Naive thymus-derived CD4-positive, alpha-beta T cell (primary cell): ENCODE data around the gene CDYL. TPM values are rescaled to one million over a fixed set of nuclear protein-coding genes. Genes with fewer than 3 reads are reported as not detected.

Experiments
- ATAC-seq: fragments of 150-1000 bp; cut with Tn5 transposase; 2 replicates; pipeline ENCODE4 v1.10.0; 2021; ENCODE audit warnings: mild to moderate bottlenecking, moderate library complexity
- CTCF ChIA-PET: fragments of 350-600 bp; sonication (Branson Sonifier 250); formaldehyde crosslinking; loops from one replicate; lab custom pipeline; 2021; ENCODE audit warnings: antibody characterized with exemption; lab: Charles Lee
- POLR2A ChIA-PET: fragments of 350-600 bp; sonication (Branson Sonifier 250); formaldehyde crosslinking; loops from one replicate; lab custom pipeline; 2021; ENCODE audit warnings: antibody characterized with exemption, inconsistent platforms; lab: Charles Lee
- DNase-seq, 9 donors: peaks; one replicate each; pipeline versions ENCODE4 v3.0.0 to v3.0.0-alpha.2; 2020 to 2022; ENCODE audit warnings: mixed read lengths in 1 of 9
- H3K27ac ChIP-seq: one replicate; pipeline ENCODE4 v1.7.0; 2013; ENCODE audit warnings: mild to moderate bottlenecking, low read depth, low read length, moderate library complexity
- H3K27me3 ChIP-seq, 2 donors: one replicate each; pipeline ENCODE4 v1.7.0; 2013; ENCODE audit warnings: low read length in 2 of 2, mild to moderate bottlenecking in 2 of 2, moderate library complexity in 2 of 2; ENCODE audit not compliant: control insufficient read depth in 2 of 2, insufficient read depth in 2 of 2
- H3K36me3 ChIP-seq, 3 experiments: 1 replicate in 2 of 3; 2 replicates in 1 of 3; pipeline ENCODE4 v1.7.0; 2013; ENCODE audit warnings: low read length in 3 of 3, mild to moderate bottlenecking in 3 of 3, moderate library complexity in 1 of 3; ENCODE audit not compliant: insufficient read depth in 3 of 3, control insufficient read depth in 2 of 3
- H3K4me1 ChIP-seq, 2 donors: one replicate each; pipeline ENCODE4 v1.7.0; 2013; ENCODE audit warnings: low read length in 2 of 2, mild to moderate bottlenecking in 2 of 2, moderate library complexity in 1 of 2; ENCODE audit not compliant: control insufficient read depth in 2 of 2, insufficient read depth in 2 of 2
- H3K4me3 ChIP-seq: 2 replicates; pipeline ENCODE4 v1.7.0; 2013; ENCODE audit warnings: mild to moderate bottlenecking, low read length
- H3K9me3 ChIP-seq, 3 experiments: 1 replicate in 2 of 3; 2 replicates in 1 of 3; pipeline ENCODE4 v1.7.0; 2013; ENCODE audit warnings: low read length in 3 of 3; ENCODE audit not compliant: control insufficient read depth in 2 of 3
- H3K27ac Mint-ChIP-seq, 9 donors: one replicate each; pipeline ENCODE4 v1.8.0; 2020 to 2022; ENCODE audit warnings: mixed read lengths in 9 of 9, mild to moderate bottlenecking in 8 of 9, moderate library complexity in 5 of 9, inconsistent platforms in 2 of 9
- H3K27me3 Mint-ChIP-seq, 5 donors: one replicate each; pipeline ENCODE4 v1.8.0; 2021 to 2022; ENCODE audit warnings: mixed read lengths in 5 of 5, mild to moderate bottlenecking in 1 of 5
- H3K36me3 Mint-ChIP-seq, 5 donors: one replicate each; pipeline ENCODE4 v1.8.0; 2020 to 2022; ENCODE audit warnings: mixed read lengths in 5 of 5, mild to moderate bottlenecking in 3 of 5, inconsistent platforms in 1 of 5
- H3K4me1 Mint-ChIP-seq, 7 donors: one replicate each; pipeline ENCODE4 v1.8.0; 2020 to 2022; ENCODE audit warnings: mixed read lengths in 7 of 7, mild to moderate bottlenecking in 3 of 7, inconsistent platforms in 1 of 7
- H3K4me3 Mint-ChIP-seq, 10 donors: one replicate each; pipeline ENCODE4 v1.8.0; 2020 to 2022; ENCODE audit warnings: mild to moderate bottlenecking in 10 of 10, mixed read lengths in 10 of 10, moderate library complexity in 6 of 10, inconsistent platforms in 2 of 10
- H3K9me3 Mint-ChIP-seq, 11 donors: one replicate each; pipeline ENCODE4 v1.8.0; 2020 to 2022; ENCODE audit warnings: mixed read lengths in 11 of 11, mild to moderate bottlenecking in 4 of 11, inconsistent platforms in 1 of 11, moderate library complexity in 1 of 11
- intact Hi-C, 2 donors: fragments of 100-400 bp; cut with micrococcal nuclease; formaldehyde crosslinking; loops; one replicate each; pipeline ENCODE4 v1.15.1; 2023
- polyA plus RNA-seq, 2 donors: library from polyadenylated mRNA; unstranded; fragments of 300-500 nt; fragmentation: Illumina TruSeq; gene quantifications; one replicate each; pipeline ENCODE4 v1.2.3, GENCODE V29; 2021
- total RNA-seq, 6 experiments: library from RNA in 5 of 6; stranded (reverse) in 5 of 6; gene quantifications; 1 replicate in 5 of 6; 2 replicates in 1 of 6; pipeline ENCODE4 v1.2.3 and lab custom pipeline; 2021 to 2026

CDYL gene
- 10 to 100 TPM; 25.5 to 43.3 (median 35.1) TPM for total RNA-seq
- polyA plus RNA-seq, result 1 to 10 TPM; 3.6 to 4.2 TPM
- 31.9 reads per million, percentile 61 among the genes with 10 or more reads in this experiment for total RNA-seq (lab: John Stamatoyannopoulos, UW)

- peaks cover 0 to 20% (median 4%) of the 10 kb centered on the region in 11 donors for H3K9me3 Mint-ChIP-seq
- DNase-seq (peak; percentile 75 to 94 (median 88)), ATAC-seq (peak; percentile 89)
- peaks cover 0 to 10% of the 10 kb centered on the region in 2 donors for H3K4me1 ChIP-seq
- H3K4me1 Mint-ChIP-seq, result peaks cover 34 to 51% (median 48%) of the 10 kb centered on the region in 7 donors
- H3K27me3 ChIP-seq, result no peaks in the 10 kb centered on the region
- H3K27ac Mint-ChIP-seq, result peak within 1 kb of the TSS; percentile 61 to 94 (median 87)
- peak within 1 kb of the TSS; percentile 58 for H3K4me3 ChIP-seq
- peaks cover 0 to 19% (median 0%) of the 10 kb centered on the region in 5 donors for H3K36me3 Mint-ChIP-seq
- peak within 1 kb of the TSS; percentile 84 to 96 (median 93) for H3K4me3 Mint-ChIP-seq
- ChIA-PET CTCF (no interaction called here), POLR2A (interaction anchor here (0.6 to 1.7 kb wide), 5 partner anchors 10 to 755 kb away, joined by 3 to 5 read pairs (median 4); partner anchors contain the start of gene RPP40)
- H3K27me3 Mint-ChIP-seq, result peaks cover 0 to 38% (median 0%) of the 10 kb centered on the region in 5 donors
- no peaks in the 10 kb centered on the region for H3K36me3 ChIP-seq
- peak within 1 kb of the TSS; percentile 63 for H3K27ac ChIP-seq
- intact Hi-C loops, result loop anchor here (1.0 to 10.0 kb wide), 11 partner anchors 31 to 1771 kb away; partner anchors contain the start of genes ECI2 (in 1 of the 2), FARS2 (in 1 of the 2), LYRM4 (in 1 of the 2) and NRN1 (in 1 of the 2)
- no peaks in the 10 kb centered on the region for H3K9me3 ChIP-seq
Measured at GRCh38 chr6:4776131-4776492, at the start of gene CDYL. Gene CDYL, plus strand, starts transcription at chr6:4776404. Its CDS starts 380 bp downstream, at chr6:4776784.

- Histone ChIP-seq H3K4me3 (no peak overlapping the region), H3K27ac (no peak overlapping the region), H3K36me3 (no peaks in the 10 kb centered on the region), H3K4me1 (no peaks in the 10 kb centered on the region), H3K9me3 (no peaks in the 10 kb centered on the region), H3K27me3 (no peaks in the 10 kb centered on the region)
- H3K27ac Mint-ChIP-seq, result no peak overlapping the region
- no peaks in the 10 kb centered on the region for H3K9me3 Mint-ChIP-seq
- DNase-seq (no peak), ATAC-seq (no peak)
- CTCF ChIA-PET, result no interaction called here
- H3K4me1 Mint-ChIP-seq, result peaks cover 0 to 11% (median 3%) of the 10 kb centered on the region in 7 donors
- H3K4me3 Mint-ChIP-seq, result no peak overlapping the region
- H3K27me3 Mint-ChIP-seq, result peaks cover 4 to 26% (median 17%) of the 10 kb centered on the region in 5 donors
- intact Hi-C loops, result loop anchor here in 1 of 2 donors (1.0 kb wide), 1 partner anchor 210 kb away; no protein-coding TSS in a partner anchor
- POLR2A ChIA-PET, result no interaction called here
- H3K36me3 Mint-ChIP-seq, result no peaks in the 10 kb centered on the region
Measured at GRCh38 chr6:4726645-4727044, 49.6 kb upstream of the CDYL start.

- intact Hi-C loops, result loop anchor here in 1 of 2 donors (1.0 kb wide), 1 partner anchor 209 kb away; no protein-coding TSS in a partner anchor
- Mint-ChIP-seq H3K4me3 (no peak overlapping the region), H3K4me1 (peaks cover 0 to 11% (median 3%) of the 10 kb centered on the region in 7 donors), H3K36me3 (no peaks in the 10 kb centered on the region), H3K27ac (no peak overlapping the region), H3K27me3 (peaks cover 4 to 26% (median 17%) of the 10 kb centered on the region in 5 donors), H3K9me3 (no peaks in the 10 kb centered on the region)
- no peaks in the 10 kb centered on the region for H3K27me3 ChIP-seq
- H3K27ac ChIP-seq, result no peak overlapping the region
- H3K36me3 ChIP-seq, result no peaks in the 10 kb centered on the region
- DNase-seq (no peak), ATAC-seq (no peak)
- no peaks in the 10 kb centered on the region for H3K9me3 ChIP-seq
- no peak overlapping the region for H3K4me3 ChIP-seq
- no peaks in the 10 kb centered on the region for H3K4me1 ChIP-seq
- ChIA-PET POLR2A (no interaction called here), CTCF (no interaction called here)
Measured at GRCh38 chr6:4727217-4727616, 49.0 kb upstream of the CDYL start.

GRCh38 chr6:4727671-4728435, 48.4 kb upstream of the CDYL start:
- Mint-ChIP-seq H3K36me3 (no peaks in the 10 kb centered on the region), H3K27ac (peak overlapping the region in 1 of 9 donors; percentile 17), H3K4me3 (no peak overlapping the region), H3K27me3 (peaks cover 4 to 26% (median 16%) of the 10 kb centered on the region in 5 donors), H3K4me1 (peaks cover 0 to 15% (median 6%) of the 10 kb centered on the region in 7 donors), H3K9me3 (no peaks in the 10 kb centered on the region)
- ATAC-seq, result peak; percentile 42
- no peaks in the 10 kb centered on the region for H3K36me3 ChIP-seq
- H3K4me3 ChIP-seq, result no peak overlapping the region
- no peak overlapping the region for H3K27ac ChIP-seq
- ChIA-PET CTCF (no interaction called here), POLR2A (no interaction called here)
- peak in 1 of 9 donors; percentile 1 for DNase-seq
- intact Hi-C loops, result loop anchor here in 1 of 2 donors (1.0 kb wide), 1 partner anchor 208 kb away; no protein-coding TSS in a partner anchor
- no peaks in the 10 kb centered on the region for H3K4me1 ChIP-seq
- no peaks in the 10 kb centered on the region for H3K27me3 ChIP-seq
- no peaks in the 10 kb centered on the region for H3K9me3 ChIP-seq

- Histone ChIP-seq H3K36me3 (no peaks in the 10 kb centered on the region), H3K4me3 (no peak overlapping the region), H3K9me3 (no peaks in the 10 kb centered on the region), H3K27ac (no peak overlapping the region), H3K4me1 (no peaks in the 10 kb centered on the region), H3K27me3 (no peaks in the 10 kb centered on the region)
- CTCF ChIA-PET, result no interaction called here
- Mint-ChIP-seq H3K27ac (no peak overlapping the region), H3K27me3 (peaks cover 4 to 21% (median 11%) of the 10 kb centered on the region in 5 donors), H3K9me3 (no peaks in the 10 kb centered on the region), H3K4me3 (no peak overlapping the region), H3K36me3 (no peaks in the 10 kb centered on the region), H3K4me1 (peaks cover 0 to 20% (median 6%) of the 10 kb centered on the region in 7 donors)
- no peak for DNase-seq
- ATAC-seq, result no peak
- POLR2A ChIA-PET, result no interaction called here
- intact Hi-C loops, result no loop called here
Measured at GRCh38 chr6:4728436-4728769, 47.8 kb upstream of the CDYL start.

- POLR2A ChIA-PET, result no interaction called here
- no peak overlapping the region for H3K27ac Mint-ChIP-seq
- H3K36me3 Mint-ChIP-seq, result no peaks in the 10 kb centered on the region
- H3K4me3 Mint-ChIP-seq, result no peak overlapping the region
- peaks cover 0 to 1% (median 0%) of the 10 kb centered on the region in 11 donors for H3K9me3 Mint-ChIP-seq
- no peak overlapping the region for H3K4me3 ChIP-seq
- peaks cover 4 to 16% (median 13%) of the 10 kb centered on the region in 5 donors for H3K27me3 Mint-ChIP-seq
- no peaks in the 10 kb centered on the region for H3K36me3 ChIP-seq
- DNase-seq (no peak), ATAC-seq (no peak)
- H3K4me1 ChIP-seq, result no peaks in the 10 kb centered on the region
- peaks cover 0 to 22% (median 6%) of the 10 kb centered on the region in 7 donors for H3K4me1 Mint-ChIP-seq
- H3K27me3 ChIP-seq, result no peaks in the 10 kb centered on the region
- H3K27ac ChIP-seq, result no peak overlapping the region
- intact Hi-C loops, result no loop called here
- no peaks in the 10 kb centered on the region for H3K9me3 ChIP-seq
- CTCF ChIA-PET, result no interaction called here
Measured at GRCh38 chr6:4728926-4729325, 47.3 kb upstream of the CDYL start.
